Stimulated activated CD4-positive, alpha-beta T cell treated with anti-CD3 and anti-CD28 coated beads, Interleukin-1b, Interleukin-23, amount 100 ng/mL, for 1 hour (primary cell): Measurements from ENCODE around the gene TAF4.
"Not testable (repeated sequence)": the region's sequence is repeated elsewhere in the genome, so short reads cannot be mapped to it uniquely, and the experiment has no call there.

Source experiments
- DNase-seq, 2 donors: peaks; one replicate each; pipeline ENCODE4 v3.0.0-alpha.2; 2020; ENCODE audit warnings: low read depth in 2 of 2

TAF4 gene

DNA sequence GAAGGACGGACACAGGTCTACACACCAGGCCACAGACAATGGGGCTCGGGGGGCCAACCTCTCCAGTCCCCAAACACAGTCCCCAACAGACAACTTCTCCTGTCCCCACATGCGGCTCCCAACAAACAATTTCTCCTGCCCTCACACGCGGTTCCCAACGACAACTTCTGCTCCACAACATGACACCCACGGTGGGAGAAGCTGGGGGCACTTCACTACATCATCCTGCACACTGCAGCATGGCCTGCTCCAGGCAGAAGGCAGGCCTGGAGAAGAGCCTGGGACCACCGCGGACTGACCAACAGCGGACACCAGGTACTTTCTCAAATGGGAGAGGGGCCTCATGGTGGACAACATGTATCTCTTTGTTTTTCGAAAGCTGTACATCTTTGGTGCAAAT is 6.7 kb downstream of the TAF4 start:
- DNase-seq, result no peak

DNA sequence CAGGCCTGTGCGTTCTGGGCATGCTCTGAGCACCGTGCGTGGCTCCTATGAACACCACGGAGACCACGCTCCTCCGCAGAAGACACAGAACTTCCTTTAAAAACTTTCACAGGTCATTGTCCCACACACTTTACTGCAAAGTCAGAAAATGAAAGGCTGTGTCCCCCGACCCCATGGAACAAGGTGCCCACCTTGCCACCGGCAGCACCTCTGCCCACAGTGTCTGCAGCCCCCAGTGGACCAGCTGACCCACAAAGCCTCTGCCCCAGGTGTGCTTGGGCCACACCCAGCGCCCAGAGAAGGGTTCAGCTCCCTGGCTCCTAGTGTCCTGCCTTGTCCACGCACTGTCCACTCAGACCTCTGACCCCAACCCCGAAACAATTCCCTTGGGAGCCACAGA is 8.7 kb downstream of the TAF4 start:
- no peak for DNase-seq

DNA sequence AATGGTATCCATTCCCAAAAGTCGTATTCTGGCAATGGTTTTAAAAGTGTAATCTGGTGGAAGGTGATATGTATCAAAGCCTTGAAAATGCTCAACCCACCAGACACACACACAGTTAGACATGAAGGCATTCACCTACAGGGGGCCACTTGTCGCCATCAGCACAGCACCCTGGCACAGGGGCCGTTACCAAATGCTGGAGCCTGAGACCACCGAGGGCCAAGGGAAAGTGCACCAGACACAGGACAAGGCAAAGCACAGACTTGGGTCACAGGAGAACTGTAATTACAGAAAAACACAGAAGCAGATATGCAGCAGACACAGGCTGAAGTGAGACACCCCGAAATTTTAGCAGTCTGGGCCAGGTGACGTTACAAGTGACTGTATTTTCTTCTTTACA is 9.3 kb downstream of the TAF4 start:
- no peak for DNase-seq

- DNase-seq, result not testable (repeated sequence)
These were observed 9.9 kb downstream of the TAF4 start for GRCh38 chr20:62055862-62056115.

DNA sequence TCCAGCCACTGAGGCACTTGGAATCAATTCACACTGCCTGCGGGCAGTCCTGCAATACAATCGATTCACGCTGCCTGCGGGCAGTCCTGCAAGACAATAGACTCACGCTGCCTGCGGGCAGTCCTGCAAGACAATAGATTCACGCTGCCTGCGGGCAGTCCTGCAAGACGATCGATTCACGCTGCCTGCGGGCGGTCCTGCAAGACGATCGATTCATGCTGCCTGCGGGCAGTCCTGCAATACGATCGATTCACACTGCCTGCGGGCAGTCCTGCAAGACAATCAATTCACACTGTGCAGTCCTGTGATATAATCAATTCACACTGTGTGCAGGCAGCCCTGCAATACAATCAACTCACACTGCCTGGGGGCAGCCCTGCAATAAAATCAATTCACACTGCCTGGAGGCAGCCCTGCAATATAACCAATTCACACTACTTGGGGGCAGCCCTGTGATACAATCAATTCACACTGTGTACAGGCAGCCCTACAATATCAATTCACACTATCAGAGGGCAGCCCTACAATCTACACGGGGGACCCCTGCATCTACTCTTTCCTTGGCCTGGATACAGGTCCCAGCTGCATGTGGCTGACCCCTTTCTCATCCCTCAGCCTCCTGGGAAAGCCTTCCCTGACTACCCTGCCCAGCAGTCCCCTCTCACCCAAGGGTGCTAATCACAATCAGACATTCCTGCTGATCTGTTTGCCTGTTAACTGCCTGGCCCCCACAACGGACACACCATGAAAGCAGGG is 10.4 kb downstream of the TAF4 start:
- no peak for DNase-seq

DNA sequence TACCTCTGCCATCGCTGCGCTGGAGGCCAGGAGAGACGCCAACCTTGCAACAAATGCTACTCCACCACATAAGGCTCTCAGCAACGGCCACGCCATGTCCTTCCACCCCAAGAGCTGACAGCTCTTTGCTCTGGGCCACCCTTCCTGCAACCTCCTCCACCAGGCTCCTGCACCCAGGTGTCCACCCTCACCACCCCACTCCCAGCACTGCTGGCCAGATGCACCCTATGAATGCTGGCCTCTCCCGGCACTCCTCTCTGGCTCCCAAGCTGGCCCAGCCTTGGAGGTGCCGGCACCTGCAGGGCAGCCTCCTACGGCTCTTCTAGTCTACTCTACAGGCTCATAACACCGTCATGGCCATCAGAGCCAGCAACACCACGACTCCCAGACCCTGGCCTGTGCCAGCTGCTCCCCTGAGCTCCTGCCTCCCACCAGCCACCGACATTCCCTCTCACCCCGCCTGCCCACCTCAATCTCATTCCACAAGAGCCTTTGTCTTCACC is 11.2 kb downstream of the TAF4 start:
- DNase-seq, result no peak

DNA sequence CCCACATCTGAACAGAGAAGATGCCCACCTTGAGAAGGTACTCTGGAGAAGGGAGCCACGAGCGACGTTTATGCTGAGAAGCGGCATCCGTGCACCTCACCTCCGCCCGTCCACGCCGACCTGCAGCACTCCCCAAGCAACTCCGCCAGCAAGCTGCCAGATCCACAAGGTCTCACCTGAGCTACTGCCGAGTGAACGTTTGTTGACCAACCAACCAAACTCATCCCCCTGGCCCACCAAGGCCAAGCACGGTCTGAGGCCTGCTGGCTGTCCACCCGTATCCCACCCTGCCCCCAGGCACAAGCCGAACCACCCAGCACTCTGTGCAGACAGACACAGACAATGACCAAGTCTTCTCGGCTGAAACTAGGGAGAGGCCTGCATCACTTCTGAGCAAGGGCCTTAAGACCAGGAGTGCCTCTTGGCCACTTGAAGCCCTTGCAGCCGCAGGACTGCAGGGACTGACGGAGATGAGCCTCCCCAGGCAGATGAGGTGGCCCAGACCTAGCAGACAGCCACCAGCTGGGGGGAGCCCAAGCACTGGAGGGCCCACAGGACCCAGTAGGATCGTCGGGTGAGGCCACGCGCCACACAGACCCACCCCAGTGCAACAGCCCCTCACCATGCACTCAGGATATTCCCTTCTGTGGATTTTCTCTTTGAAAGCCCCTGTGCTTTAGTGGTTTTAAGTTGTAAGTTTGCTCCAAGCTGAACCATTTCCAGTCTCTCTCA is 12.1 kb downstream of the TAF4 start:
- DNase-seq, result no peak

GRCh38 chr20:62052842-62053464 is 12.7 kb downstream of the TAF4 start:
- no peak for DNase-seq

GRCh38 chr20:62052336-62052841 is 13.3 kb downstream of the TAF4 start:
- DNase-seq, result no peak

DNA sequence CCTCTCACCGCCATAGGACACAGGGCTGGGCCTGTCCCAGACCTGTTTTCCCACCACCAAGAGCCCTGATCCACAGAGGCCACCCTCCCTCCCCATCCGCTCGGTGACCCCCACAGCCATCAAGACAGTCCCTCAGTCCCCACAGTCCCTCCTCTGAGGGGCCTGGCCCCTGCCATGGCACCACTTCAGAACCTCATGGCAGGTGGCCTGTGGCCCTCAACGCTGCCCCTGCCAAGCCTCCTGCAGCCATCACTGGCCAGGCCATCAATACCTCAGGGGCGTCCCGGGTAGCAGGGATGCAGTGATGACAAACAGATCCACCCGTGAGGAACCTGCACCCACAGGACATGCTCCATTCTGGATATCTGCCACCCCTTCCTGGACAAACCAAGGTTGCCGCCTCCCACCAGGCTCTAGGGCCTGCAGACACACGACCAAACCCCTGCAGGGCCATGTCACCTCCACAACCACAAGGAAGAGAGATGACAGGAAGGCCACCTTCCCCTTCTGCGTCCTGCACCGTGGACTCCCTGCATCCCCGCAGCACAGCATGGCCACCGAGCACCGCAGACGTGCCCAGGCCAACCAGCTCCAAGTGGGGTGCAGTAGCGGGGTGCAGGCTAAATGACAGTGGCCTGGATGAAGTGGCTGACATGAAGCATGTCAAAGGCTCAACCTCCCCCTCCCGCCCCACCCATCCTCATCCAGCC is 14.0 kb downstream of the TAF4 start:
- no peak for DNase-seq

- DNase-seq, result no peak
These were observed 14.5 kb downstream of the TAF4 start for GRCh38 chr20:62051144-62051543.

DNA sequence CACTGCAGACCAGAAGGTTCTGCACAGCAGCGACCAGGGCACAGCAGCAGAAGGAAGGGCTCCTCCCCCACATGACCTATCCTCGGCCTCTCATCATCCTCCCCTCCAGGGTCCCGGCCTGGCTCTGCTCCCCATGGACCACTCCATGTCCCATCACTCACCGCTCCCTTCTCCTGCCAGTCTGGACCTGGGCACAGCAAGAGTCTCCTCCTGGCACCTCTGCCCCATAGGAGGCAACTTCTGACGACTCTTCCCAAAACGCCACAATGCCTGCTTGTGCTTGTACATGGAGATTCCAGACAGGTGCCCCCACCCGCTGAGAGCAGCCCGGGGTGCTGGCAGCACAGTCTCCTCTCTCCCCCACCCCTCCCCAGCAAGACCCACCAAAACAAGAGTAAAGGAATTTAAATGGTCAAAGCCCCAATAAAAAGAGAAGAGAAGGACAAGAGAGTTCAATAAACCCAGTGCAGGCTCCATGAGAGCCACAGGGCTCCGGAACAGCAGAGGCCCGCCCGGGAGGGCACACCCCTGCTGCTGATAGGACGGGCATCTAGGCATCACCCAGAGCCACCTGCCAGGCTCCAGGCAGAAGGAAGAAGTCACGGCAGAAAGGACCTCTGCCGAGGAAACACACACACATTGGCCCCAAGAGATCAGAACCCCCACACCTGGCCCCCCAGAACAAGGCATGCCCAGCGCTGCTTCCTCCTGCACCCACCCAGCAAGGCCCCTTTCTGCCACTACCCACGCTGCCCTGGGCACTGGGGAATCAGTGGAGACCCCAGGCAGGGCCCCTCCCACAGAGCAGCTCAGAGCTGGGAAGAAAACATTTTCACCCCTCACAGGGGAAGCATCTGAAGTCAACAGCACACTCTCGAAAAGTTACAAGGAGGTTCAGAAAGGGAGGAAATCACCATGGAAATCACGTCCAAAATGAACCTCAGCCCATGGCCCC is 15.2 kb downstream of the TAF4 start:
- DNase-seq, result no peak

DNA sequence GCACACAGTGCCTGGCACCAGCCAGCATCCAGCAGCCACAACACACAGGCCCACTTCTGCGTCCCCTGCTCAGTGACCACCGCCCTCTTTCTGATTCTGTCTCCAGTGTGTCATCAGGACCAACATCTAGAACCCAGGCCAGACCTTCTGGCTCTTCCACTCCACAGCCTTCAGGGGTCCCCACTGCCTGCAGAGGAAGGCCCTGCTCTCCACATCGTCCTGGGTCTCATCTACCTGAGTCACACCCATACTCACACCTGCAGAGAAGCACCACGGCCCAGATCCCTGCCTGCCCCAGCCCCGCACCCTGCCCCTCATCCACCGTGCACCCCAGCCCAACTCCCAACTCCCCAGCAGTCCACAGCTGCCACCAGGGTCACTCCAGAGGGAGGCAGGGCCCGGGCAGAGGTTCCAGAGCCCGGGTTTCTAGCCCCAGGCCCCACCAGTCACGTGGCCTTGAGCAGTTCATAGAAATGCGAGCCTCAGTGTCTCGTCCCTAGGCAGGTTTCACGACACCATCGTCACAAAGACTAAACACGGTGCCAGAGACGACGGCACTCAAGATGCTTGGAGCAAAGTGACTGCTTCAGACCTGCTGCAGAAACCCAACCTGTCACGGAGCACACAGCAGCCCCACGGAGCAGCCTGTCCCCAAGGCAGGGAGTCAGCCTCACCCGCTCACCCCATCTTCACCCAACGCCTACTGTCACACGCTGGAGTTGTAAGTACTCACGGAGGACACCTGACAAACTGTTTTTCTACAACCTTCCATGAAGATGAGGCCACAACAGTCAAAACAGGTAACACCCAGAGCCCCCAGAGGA is 16.1 kb downstream of the TAF4 start:
- DNase-seq, result no peak

DNA sequence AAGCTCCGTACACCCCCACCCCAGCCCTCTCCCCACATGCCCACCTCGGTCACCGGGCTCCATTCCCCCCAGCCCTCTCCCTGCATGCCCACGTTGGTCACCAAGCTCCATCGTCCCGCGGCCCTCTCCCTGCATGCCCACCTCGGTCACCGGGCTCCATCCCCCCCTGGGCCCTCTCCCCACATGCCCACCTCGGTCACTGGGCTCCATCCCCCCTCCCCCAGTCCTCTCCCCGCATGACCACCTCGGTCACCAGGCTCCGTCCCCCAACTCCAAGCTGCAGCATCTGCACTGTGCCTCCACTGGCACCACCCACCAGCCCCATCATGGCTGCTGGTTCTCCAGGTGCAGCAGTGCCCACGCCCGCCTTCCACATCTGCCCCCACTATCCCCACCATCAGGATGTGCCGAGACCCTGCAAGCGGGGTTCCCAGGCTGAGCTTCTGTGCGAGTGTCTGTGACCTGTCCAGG is 16.8 kb downstream of the TAF4 start:
- no peak for DNase-seq

DNA sequence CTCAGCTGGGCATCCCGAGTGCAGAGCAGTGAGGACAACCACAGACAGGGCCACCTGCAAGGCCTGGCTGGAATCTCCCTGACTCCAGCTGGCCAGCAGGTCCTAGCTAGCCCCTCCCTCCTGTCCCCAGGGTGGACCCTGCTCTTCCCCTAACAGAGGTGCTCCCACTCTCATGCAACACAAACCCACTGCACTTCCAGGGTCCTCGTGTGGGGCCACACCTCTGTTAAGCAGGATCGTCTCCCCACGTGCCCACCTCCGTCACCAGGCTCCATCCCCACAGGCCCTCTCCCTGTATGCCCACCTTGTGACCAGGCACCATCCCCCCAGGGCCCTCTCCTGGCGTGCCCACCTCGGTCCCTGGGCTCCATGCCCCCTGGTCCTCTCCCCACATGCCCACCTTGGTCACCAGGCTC is 17.3 kb downstream of the TAF4 start:
- DNase-seq, result no peak

- DNase-seq, result no peak
These were observed 17.9 kb downstream of the TAF4 start for GRCh38 chr20:62047666-62048345.

GRCh38 chr20:62046431-62046830 is 19.2 kb downstream of the TAF4 start:
- DNase-seq, result no peak

DNA sequence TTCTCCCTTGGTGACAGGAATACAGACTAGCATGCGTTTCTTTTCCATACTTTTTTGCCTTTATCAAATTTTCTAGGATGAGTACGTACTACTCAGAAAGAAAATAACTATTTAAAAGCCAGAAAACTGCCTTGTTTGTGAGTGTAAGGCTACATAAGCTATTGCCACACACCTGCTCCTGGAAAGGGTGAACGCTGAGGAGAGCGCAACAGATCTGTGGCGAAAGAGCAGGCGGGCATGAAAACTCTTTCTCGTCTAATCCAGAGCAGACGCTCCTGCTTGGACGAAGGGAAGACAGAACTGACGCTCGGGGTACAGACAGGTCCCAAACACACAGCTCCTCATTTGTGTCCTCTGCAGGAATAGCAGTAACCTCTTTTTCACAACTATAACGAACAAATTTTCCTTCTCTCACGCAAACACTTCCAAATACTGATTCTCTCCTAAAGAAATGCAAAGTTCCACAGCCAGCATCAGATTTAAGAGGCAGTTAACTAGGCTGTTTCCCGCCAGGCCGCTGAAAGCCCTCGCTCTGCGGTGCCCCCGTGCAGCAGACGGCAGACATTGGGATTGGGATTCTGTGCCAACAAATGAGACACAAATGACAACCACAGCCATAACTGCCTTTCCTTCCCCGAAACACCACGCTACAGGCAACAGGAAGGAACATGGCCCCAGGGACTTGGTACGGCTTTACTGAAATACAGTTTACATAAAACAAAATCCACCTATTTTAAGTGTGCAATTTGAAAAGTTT is 20.0 kb downstream of the TAF4 start:
- no peak for DNase-seq

- DNase-seq, result no peak
These were observed 20.6 kb downstream of the TAF4 start for GRCh38 chr20:62045118-62045517.
